GM23338 (cell line): ENCODE data around the gene FKBP9. TPM values are rescaled to one million over a fixed set of nuclear protein-coding genes. Genes with fewer than 3 reads are reported as not detected.

Experiments used
- ATAC-seq: fragments of 200-7000 bp; cut with Tn5 transposase; 3 replicates; pipeline ENCODE4 v1.9.1; 2020
- DNase-seq: peaks from one replicate; pipeline ENCODE4 v3.0.0-alpha.2; 2015; ENCODE audit warnings: low spot score
- H2AFZ ChIP-seq: fragments of 200-600 bp; sonication (generic); 2 replicates; pipeline ENCODE4 v1.8.0; 2016; ENCODE audit warnings: antibody characterized with exemption, mild to moderate bottlenecking, moderate library complexity
- H3F3A ChIP-seq: fragments of 200-600 bp; sonication (generic); replicated peaks from 2 replicates; pipeline ENCODE4 v1.8.0; 2017; ENCODE audit warnings: antibody characterized with exemption, mixed run types, low read depth
- H3K27ac ChIP-seq: fragments of 200-600 bp; sonication (generic); 2 replicates; pipeline ENCODE4 v1.6.1; 2016; ENCODE audit warnings: low read depth
- H3K27me3 ChIP-seq: fragments of 200-600 bp; sonication (generic); 2 replicates; pipeline ENCODE4 v1.8.0; 2016; ENCODE audit warnings: mild to moderate bottlenecking, mixed run types, moderate library complexity; ENCODE audit not compliant: insufficient read depth
- H3K36me3 ChIP-seq: fragments of 200-600 bp; sonication (generic); 2 replicates; pipeline ENCODE4 v1.8.0; 2016; ENCODE audit warnings: mild to moderate bottlenecking; ENCODE audit not compliant: insufficient read depth
- H3K4me1 ChIP-seq: fragments of 200-600 bp; sonication (generic); 2 replicates; pipeline ENCODE4 v1.8.0; 2016; ENCODE audit warnings: mild to moderate bottlenecking, moderate library complexity; ENCODE audit not compliant: insufficient read depth
- H3K4me2 ChIP-seq: fragments of 200-600 bp; sonication (generic); 2 replicates; pipeline ENCODE4 v1.7.1; 2017; ENCODE audit warnings: mixed run types
- H3K4me3 ChIP-seq: fragments of 200-600 bp; sonication (generic); 2 replicates; pipeline ENCODE4 v1.6.1; 2016; ENCODE audit warnings: mixed run types
- H3K79me2 ChIP-seq: fragments of 200-600 bp; sonication (generic); replicated peaks from 2 replicates; pipeline ENCODE4 v1.8.0; 2017; ENCODE audit warnings: mild to moderate bottlenecking; ENCODE audit not compliant: insufficient read depth
- H3K9me2 ChIP-seq: fragments of 200-600 bp; sonication (generic); 2 replicates; pipeline ENCODE4 v1.8.0; 2017; ENCODE audit not compliant: insufficient read depth
- H4K20me1 ChIP-seq: fragments of 200-600 bp; sonication (generic); replicated peaks from 2 replicates; pipeline ENCODE4 v1.8.0; 2017; ENCODE audit warnings: mild to moderate bottlenecking; ENCODE audit not compliant: insufficient read depth
- H3K27ac Mint-ChIP-seq: 2 replicates; pipeline ENCODE4 v1.8.0; 2020; ENCODE audit warnings: inconsistent platforms, mild to moderate bottlenecking, moderate library complexity, mixed read lengths
- H3K27me3 Mint-ChIP-seq: 3 replicates; pipeline ENCODE4 v1.8.0; 2022; ENCODE audit warnings: low read depth, mild to moderate bottlenecking, moderate library complexity, mixed read lengths, inconsistent platforms; ENCODE audit not compliant: insufficient read depth, poor library complexity
- H3K36me3 Mint-ChIP-seq: 3 replicates; pipeline ENCODE4 v1.8.0; 2021; ENCODE audit warnings: low read depth, mild to moderate bottlenecking, inconsistent platforms, moderate library complexity, mixed read lengths
- H3K4me1 Mint-ChIP-seq: 3 replicates; pipeline ENCODE4 v1.8.0; 2020; ENCODE audit warnings: mild to moderate bottlenecking, inconsistent platforms, mixed read lengths
- H3K4me3 Mint-ChIP-seq: 3 replicates; pipeline ENCODE4 v1.8.0; 2021; ENCODE audit warnings: moderate library complexity, mild to moderate bottlenecking, inconsistent platforms, mixed read lengths
- H3K9me3 Mint-ChIP-seq: 3 replicates; pipeline ENCODE4 v1.8.0; 2020; ENCODE audit warnings: moderate library complexity, mild to moderate bottlenecking, inconsistent platforms, mixed read lengths
- EZH2 ChIP-seq: fragments of 200-600 bp; sonication (generic); IDR thresholded peaks from one replicate; pipeline ENCODE4 v1.8.0; 2017; ENCODE audit warnings: antibody characterized with exemption, mild to moderate bottlenecking, low read depth; ENCODE audit not compliant: unreplicated experiment
- EZH2phosphoT487 ChIP-seq: fragments of 200-600 bp; sonication (generic); IDR thresholded peaks from one replicate; pipeline ENCODE4 v1.8.1; 2018; ENCODE audit warnings: antibody characterized with exemption; ENCODE audit not compliant: unreplicated experiment
- JUNB ChIP-seq: IDR thresholded peaks from one replicate; pipeline ENCODE4 v1.6.1; 2016; ENCODE audit warnings: antibody characterized with exemption; ENCODE audit not compliant: unreplicated experiment
- NANOG ChIP-seq: IDR thresholded peaks from 2 replicates; pipeline ENCODE4 v1.6.1; 2016; ENCODE audit warnings: antibody characterized with exemption, borderline replicate concordance
- POLR2AphosphoS5 ChIP-seq: IDR thresholded peaks from 2 replicates; pipeline ENCODE4 v1.6.1; 2016; ENCODE audit warnings: antibody characterized with exemption, low read depth
- STAT1 ChIP-seq: IDR thresholded peaks from one replicate; pipeline ENCODE4 v1.6.1; 2016; ENCODE audit warnings: antibody characterized with exemption; ENCODE audit not compliant: unreplicated experiment
- ZNF114 ChIP-seq: fragments of 250-450 bp; sonication (Bioruptor Pico); IDR thresholded peaks from 2 replicates; pipeline ENCODE4 v1.5.0; 2020; ENCODE audit warnings: mild to moderate bottlenecking, moderate library complexity
- ZNF331 ChIP-seq: fragments of 250-450 bp; sonication (Bioruptor Pico); IDR thresholded peaks from 2 replicates; pipeline ENCODE4 v1.5.0; 2020; ENCODE audit warnings: low read depth, mild to moderate bottlenecking, moderate library complexity
- polyA plus RNA-seq: library from polyadenylated mRNA; unstranded; fragments of >200 nt; fragmentation: Nextera tagmentation; extraction: Ambion mirVana; gene quantifications from 2 replicates; pipeline ENCODE4 v1.2.1, GENCODE V29; 2016
- total RNA-seq: library from RNA; depleted of rRNA; stranded (reverse); fragments of >200 nt; shearing (Covaris generic); gene quantifications from 2 replicates; pipeline ENCODE4 v1.2.3, GENCODE V29; 2014
- TF ChIP-seq, protein P1 (sequence below): IDR thresholded peaks from one replicate; pipeline ENCODE4 v1.6.1; 2018; ENCODE audit warnings: antibody characterized with exemption; ENCODE audit not compliant: unreplicated experiment
- TF ChIP-seq, protein P2 (sequence below), 2 experiments: fragments of 200-600 bp in 1 of 2; sonication (generic) in 1 of 2; conservative IDR thresholded peaks; 2 replicates each; pipeline versions ENCODE4 v1.5.1 to v1.6.1; 2016 to 2017; ENCODE audit warnings: antibody characterized with exemption in 2 of 2, low read depth in 2 of 2, mild to moderate bottlenecking in 2 of 2, moderate library complexity in 1 of 2
- TF ChIP-seq, protein P3 (sequence below): IDR thresholded peaks from 2 replicates; pipeline ENCODE4 v1.6.1; 2016; ENCODE audit warnings: antibody characterized with exemption
- TF ChIP-seq, protein P4 (sequence below): fragments of 250-450 bp; sonication (Bioruptor Pico); IDR thresholded peaks from 2 replicates; pipeline ENCODE4 v1.5.0; 2020; ENCODE audit warnings: mild to moderate bottlenecking, moderate library complexity

FKBP9 gene
- total and polyA plus RNA-seq, 2 experiments from 2014 or later, result 5.2 to 15.8 TPM

DNA sequence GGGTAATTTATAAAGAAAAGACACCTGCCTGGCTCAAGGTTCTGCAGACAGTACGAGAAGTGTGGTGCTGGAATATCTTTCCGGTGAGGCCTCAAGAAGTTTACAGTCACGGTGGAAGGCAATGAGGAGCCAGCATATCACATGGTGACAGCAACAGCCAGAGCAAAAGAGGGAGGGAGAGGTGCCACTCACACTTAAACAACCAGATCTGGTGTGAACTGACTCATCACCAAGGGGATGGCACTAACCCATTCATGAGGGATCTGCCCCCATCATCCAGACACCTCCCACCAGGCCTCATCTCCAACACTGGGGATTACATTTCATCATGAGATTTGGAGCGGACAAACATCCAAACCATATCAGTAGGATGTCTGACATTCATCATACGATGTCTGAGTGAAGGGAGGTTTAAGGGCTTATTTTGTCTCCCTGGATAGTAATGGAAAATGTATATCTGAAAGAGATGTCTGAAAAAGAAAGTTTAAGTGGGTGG, 42.2 kb upstream of the FKBP9 start (continued):
- TF ChIP-seq, protein P1, sequence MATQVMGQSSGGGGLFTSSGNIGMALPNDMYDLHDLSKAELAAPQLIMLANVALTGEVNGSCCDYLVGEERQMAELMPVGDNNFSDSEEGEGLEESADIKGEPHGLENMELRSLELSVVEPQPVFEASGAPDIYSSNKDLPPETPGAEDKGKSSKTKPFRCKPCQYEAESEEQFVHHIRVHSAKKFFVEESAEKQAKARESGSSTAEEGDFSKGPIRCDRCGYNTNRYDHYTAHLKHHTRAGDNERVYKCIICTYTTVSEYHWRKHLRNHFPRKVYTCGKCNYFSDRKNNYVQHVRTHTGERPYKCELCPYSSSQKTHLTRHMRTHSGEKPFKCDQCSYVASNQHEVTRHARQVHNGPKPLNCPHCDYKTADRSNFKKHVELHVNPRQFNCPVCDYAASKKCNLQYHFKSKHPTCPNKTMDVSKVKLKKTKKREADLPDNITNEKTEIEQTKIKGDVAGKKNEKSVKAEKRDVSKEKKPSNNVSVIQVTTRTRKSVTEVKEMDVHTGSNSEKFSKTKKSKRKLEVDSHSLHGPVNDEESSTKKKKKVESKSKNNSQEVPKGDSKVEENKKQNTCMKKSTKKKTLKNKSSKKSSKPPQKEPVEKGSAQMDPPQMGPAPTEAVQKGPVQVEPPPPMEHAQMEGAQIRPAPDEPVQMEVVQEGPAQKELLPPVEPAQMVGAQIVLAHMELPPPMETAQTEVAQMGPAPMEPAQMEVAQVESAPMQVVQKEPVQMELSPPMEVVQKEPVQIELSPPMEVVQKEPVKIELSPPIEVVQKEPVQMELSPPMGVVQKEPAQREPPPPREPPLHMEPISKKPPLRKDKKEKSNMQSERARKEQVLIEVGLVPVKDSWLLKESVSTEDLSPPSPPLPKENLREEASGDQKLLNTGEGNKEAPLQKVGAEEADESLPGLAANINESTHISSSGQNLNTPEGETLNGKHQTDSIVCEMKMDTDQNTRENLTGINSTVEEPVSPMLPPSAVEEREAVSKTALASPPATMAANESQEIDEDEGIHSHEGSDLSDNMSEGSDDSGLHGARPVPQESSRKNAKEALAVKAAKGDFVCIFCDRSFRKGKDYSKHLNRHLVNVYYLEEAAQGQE, result no peak
- TF ChIP-seq ZNF331 (CRISPR knock-in tag) (no peak), EZH2 (no peak)

DNA sequence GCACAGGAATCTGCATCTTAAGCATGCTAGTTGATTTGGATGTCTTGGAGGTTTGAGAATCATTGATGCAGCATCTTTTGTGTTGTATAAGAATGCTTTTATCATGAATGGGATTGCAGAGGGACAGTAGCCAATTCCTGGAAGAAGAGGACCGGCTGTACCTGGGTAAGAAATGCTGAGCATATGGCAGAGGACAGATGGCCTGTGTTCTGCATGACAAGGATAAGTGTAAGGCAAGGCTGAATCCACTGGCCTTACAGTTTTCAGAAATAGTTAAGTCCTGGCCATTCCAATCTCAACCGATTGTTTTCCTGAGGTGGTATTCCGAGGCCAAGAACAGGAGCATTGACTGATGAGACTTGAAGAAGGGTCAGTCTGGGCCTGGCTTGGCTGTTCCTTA, 41.2 kb upstream of the FKBP9 start:
- H3K4me1 ChIP-seq, result no peaks in the 10 kb centered on the region
- no peak overlapping the region for H3K4me3 Mint-ChIP-seq
- no peaks in the 10 kb centered on the region for H4K20me1 ChIP-seq
- H3K27ac Mint-ChIP-seq, result no peak overlapping the region
- H3K9me3 Mint-ChIP-seq, result no peaks in the 10 kb centered on the region
- no peak overlapping the region for H3K27ac ChIP-seq
- no peaks in the 10 kb centered on the region for H3K36me3 ChIP-seq
- H3K27me3 Mint-ChIP-seq, result peaks cover 7% of the 10 kb centered on the region
- no peak overlapping the region for H2AFZ ChIP-seq
- ATAC-seq, result no peak
- H3K9me2 ChIP-seq, result no peaks in the 10 kb centered on the region
- no peak overlapping the region for H3K4me3 ChIP-seq
- H3K27me3 ChIP-seq, result no peaks in the 10 kb centered on the region
- no peak overlapping the region for H3K4me2 ChIP-seq
- no peaks in the 10 kb centered on the region for H3F3A ChIP-seq
- H3K79me2 ChIP-seq, result no peaks in the 10 kb centered on the region
- no peaks in the 10 kb centered on the region for H3K4me1 Mint-ChIP-seq
- no peaks in the 10 kb centered on the region for H3K36me3 Mint-ChIP-seq
- DNase-seq, result no peak
- TF ChIP-seq ZNF114 (CRISPR knock-in tag) (no peak), EZH2 (no peak), ZNF331 (CRISPR knock-in tag) (no peak), EZH2phosphoT487 (no peak), JUNB (no peak), POLR2AphosphoS5 (no peak), STAT1 (no peak), NANOG (no peak)
- TF ChIP-seq, protein P2, sequence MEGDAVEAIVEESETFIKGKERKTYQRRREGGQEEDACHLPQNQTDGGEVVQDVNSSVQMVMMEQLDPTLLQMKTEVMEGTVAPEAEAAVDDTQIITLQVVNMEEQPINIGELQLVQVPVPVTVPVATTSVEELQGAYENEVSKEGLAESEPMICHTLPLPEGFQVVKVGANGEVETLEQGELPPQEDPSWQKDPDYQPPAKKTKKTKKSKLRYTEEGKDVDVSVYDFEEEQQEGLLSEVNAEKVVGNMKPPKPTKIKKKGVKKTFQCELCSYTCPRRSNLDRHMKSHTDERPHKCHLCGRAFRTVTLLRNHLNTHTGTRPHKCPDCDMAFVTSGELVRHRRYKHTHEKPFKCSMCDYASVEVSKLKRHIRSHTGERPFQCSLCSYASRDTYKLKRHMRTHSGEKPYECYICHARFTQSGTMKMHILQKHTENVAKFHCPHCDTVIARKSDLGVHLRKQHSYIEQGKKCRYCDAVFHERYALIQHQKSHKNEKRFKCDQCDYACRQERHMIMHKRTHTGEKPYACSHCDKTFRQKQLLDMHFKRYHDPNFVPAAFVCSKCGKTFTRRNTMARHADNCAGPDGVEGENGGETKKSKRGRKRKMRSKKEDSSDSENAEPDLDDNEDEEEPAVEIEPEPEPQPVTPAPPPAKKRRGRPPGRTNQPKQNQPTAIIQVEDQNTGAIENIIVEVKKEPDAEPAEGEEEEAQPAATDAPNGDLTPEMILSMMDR (conservative IDR thresholded peaks at IDR 0.05; ENCODE audit: low read depth in 2 of 2), result no peak
- TF ChIP-seq, protein P3, sequence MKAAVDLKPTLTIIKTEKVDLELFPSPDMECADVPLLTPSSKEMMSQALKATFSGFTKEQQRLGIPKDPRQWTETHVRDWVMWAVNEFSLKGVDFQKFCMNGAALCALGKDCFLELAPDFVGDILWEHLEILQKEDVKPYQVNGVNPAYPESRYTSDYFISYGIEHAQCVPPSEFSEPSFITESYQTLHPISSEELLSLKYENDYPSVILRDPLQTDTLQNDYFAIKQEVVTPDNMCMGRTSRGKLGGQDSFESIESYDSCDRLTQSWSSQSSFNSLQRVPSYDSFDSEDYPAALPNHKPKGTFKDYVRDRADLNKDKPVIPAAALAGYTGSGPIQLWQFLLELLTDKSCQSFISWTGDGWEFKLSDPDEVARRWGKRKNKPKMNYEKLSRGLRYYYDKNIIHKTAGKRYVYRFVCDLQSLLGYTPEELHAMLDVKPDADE, result no peak
- TF ChIP-seq, protein P4, sequence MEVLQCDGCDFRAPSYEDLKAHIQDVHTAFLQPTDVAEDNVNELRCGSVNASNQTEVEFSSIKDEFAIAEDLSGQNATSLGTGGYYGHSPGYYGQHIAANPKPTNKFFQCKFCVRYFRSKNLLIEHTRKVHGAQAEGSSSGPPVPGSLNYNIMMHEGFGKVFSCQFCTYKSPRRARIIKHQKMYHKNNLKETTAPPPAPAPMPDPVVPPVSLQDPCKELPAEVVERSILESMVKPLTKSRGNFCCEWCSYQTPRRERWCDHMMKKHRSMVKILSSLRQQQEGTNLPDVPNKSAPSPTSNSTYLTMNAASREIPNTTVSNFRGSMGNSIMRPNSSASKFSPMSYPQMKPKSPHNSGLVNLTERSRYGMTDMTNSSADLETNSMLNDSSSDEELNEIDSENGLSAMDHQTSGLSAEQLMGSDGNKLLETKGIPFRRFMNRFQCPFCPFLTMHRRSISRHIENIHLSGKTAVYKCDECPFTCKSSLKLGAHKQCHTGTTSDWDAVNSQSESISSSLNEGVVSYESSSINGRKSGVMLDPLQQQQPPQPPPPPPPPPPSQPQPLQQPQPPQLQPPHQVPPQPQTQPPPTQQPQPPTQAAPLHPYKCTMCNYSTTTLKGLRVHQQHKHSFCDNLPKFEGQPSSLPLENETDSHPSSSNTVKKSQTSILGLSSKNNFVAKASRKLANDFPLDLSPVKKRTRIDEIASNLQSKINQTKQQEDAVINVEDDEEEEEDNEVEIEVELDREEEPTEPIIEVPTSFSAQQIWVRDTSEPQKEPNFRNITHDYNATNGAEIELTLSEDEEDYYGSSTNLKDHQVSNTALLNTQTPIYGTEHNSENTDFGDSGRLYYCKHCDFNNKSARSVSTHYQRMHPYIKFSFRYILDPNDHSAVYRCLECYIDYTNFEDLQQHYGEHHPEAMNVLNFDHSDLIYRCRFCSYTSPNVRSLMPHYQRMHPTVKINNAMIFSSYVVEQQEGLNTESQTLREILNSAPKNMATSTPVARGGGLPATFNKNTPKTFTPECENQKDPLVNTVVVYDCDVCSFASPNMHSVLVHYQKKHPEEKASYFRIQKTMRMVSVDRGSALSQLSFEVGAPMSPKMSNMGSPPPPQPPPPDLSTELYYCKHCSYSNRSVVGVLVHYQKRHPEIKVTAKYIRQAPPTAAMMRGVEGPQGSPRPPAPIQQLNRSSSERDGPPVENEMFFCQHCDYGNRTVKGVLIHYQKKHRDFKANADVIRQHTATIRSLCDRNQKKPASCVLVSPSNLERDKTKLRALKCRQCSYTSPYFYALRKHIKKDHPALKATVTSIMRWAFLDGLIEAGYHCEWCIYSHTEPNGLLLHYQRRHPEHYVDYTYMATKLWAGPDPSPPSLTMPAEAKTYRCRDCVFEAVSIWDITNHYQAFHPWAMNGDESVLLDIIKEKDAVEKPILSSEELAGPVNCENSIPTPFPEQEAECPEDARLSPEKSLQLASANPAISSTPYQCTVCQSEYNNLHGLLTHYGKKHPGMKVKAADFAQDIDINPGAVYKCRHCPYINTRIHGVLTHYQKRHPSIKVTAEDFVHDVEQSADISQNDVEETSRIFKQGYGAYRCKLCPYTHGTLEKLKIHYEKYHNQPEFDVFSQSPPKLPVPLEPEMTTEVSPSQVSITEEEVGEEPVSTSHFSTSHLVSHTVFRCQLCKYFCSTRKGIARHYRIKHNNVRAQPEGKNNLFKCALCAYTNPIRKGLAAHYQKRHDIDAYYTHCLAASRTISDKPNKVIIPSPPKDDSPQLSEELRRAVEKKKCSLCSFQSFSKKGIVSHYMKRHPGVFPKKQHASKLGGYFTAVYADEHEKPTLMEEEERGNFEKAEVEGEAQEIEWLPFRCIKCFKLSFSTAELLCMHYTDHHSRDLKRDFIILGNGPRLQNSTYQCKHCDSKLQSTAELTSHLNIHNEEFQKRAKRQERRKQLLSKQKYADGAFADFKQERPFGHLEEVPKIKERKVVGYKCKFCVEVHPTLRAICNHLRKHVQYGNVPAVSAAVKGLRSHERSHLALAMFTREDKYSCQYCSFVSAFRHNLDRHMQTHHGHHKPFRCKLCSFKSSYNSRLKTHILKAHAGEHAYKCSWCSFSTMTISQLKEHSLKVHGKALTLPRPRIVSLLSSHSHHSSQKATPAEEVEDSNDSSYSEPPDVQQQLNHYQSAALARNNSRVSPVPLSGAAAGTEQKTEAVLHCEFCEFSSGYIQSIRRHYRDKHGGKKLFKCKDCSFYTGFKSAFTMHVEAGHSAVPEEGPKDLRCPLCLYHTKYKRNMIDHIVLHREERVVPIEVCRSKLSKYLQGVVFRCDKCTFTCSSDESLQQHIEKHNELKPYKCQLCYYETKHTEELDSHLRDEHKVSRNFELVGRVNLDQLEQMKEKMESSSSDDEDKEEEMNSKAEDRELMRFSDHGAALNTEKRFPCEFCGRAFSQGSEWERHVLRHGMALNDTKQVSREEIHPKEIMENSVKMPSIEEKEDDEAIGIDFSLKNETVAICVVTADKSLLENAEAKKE (CRISPR knock-in tag), result no peak
